Measurements from ENCODE around the gene CNNM1.
A peak's percentile ranks its signal among the peaks of the same experiment; 100 is the strongest.

The CNNM1 gene

DNA sequence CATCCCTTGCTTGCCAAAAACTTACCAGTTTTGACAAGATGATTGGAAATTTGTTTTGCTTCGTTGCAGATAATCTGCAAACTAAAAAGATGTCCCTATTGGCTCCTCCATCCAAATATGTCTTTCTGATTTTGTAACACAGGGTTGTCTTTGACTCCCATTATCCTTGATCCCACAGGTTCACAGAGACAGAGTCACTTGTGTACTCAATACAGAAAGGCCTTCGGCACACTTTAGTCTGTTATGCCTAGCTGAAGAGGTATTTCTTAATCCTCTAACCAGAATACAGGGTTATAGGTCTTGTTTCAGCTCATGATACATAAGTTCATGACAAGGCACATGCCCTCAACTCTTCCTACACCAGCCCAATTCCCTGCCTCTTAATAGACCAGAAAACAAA is 10.7 kb upstream of the CNNM1 start:
- TF ChIP-seq, protein P1, sequence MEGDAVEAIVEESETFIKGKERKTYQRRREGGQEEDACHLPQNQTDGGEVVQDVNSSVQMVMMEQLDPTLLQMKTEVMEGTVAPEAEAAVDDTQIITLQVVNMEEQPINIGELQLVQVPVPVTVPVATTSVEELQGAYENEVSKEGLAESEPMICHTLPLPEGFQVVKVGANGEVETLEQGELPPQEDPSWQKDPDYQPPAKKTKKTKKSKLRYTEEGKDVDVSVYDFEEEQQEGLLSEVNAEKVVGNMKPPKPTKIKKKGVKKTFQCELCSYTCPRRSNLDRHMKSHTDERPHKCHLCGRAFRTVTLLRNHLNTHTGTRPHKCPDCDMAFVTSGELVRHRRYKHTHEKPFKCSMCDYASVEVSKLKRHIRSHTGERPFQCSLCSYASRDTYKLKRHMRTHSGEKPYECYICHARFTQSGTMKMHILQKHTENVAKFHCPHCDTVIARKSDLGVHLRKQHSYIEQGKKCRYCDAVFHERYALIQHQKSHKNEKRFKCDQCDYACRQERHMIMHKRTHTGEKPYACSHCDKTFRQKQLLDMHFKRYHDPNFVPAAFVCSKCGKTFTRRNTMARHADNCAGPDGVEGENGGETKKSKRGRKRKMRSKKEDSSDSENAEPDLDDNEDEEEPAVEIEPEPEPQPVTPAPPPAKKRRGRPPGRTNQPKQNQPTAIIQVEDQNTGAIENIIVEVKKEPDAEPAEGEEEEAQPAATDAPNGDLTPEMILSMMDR (IDR thresholded peaks at IDR 0.05; ENCODE audit: insufficient read depth, low read depth, low read length, missing control alignments): no peak
- no peak for DNase-seq (ENCODE audit: low read depth)
- no peak overlapping the region for H3K4me3 ChIP-seq (ENCODE audit: low read length)

DNA sequence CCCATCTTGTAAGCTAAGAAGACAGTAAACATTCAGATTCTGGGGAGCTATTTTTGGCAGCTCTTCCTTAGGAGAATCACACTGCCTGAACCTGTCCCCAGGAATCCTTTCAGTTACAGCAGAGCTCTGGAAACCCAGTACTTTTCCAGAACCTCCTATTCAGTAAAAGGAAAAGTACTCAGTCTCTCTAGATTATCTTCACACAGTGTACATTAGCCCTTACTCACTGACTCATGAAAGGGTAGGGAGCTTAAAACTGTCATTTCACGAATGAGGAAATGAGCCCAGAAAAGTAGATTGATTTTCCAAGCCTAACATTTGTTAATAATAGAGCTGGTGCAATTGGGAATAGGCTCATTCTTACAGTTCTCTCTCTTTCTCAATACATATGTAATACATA is 3.9 kb upstream of the CNNM1 start:
- TF ChIP-seq, protein P1 (IDR thresholded peaks at IDR 0.05; ENCODE audit: insufficient read depth, low read depth, low read length, missing control alignments): no peak
- DNase-seq (ENCODE audit: low read depth): peak; percentile 7
- H3K4me3 ChIP-seq (ENCODE audit: low read length): no peak overlapping the region

DNA sequence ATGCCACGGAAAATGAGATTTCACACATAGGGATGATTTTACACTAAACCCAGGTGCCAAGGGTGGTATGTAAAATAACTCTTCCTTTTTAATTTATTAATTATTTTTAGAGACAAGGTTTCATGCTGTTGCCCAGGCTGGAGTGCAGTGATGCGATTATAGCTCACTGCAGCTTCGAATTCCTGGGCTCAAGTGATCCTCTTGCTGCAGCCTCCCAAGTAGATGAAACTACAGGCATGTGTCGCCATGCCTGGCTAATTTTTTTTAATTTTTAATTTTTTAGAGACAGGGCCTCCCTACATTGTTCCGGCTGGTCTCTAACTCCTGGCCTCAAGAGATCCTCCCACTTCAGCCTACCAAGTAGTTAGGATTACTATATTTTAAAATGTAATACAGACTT is 2.3 kb upstream of the CNNM1 start:
- H3K4me3 ChIP-seq (ENCODE audit: low read length): no peak overlapping the region

DNA sequence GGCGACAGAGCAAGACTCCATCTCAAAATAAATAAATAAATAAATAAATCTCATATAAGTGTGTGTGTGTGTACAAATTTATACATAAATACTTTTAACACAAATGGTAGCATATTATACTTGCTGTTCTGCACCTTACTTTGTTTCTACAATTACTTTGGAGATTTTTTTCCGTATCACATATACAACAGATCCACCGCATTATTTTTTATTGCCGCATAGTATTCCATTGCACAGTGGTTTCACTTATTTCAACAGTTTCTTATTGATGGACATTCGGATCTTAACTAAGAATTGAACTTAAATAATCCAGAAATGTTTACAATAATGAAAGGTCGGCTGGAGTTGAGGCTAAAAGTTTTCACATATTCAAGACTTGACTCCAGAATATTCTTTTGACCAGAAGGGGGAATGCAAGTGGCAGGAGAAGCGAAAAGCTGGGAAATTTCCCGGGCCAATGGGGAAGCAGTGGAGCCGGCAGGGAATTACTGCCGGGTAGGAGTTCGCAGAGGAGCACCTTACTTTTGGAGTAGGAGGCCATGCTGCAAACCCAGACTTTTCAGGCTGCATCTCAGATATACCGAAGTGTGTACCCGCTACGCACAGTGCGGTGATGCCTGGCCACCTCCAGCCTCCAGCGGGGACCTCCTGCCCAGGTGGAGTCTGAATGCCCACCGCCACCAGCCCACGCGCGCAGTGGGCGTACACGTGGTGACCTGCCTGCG is 415 bp upstream of the CNNM1 start:
- TF ChIP-seq, protein P1 (IDR thresholded peaks at IDR 0.05; ENCODE audit: insufficient read depth, low read depth, low read length, missing control alignments): no peak
- H3K4me3 ChIP-seq (ENCODE audit: low read length): peak overlapping the region; percentile 16
- DNase-seq (ENCODE audit: low read depth): no peak

More for the DNA sequence above, 2.3 kb upstream of the CNNM1 start:
- no peak for DNase-seq (ENCODE audit: low read depth)
- TF ChIP-seq, protein P1 (IDR thresholded peaks at IDR 0.05; ENCODE audit: insufficient read depth, low read depth, low read length, missing control alignments): no peak

DNA sequence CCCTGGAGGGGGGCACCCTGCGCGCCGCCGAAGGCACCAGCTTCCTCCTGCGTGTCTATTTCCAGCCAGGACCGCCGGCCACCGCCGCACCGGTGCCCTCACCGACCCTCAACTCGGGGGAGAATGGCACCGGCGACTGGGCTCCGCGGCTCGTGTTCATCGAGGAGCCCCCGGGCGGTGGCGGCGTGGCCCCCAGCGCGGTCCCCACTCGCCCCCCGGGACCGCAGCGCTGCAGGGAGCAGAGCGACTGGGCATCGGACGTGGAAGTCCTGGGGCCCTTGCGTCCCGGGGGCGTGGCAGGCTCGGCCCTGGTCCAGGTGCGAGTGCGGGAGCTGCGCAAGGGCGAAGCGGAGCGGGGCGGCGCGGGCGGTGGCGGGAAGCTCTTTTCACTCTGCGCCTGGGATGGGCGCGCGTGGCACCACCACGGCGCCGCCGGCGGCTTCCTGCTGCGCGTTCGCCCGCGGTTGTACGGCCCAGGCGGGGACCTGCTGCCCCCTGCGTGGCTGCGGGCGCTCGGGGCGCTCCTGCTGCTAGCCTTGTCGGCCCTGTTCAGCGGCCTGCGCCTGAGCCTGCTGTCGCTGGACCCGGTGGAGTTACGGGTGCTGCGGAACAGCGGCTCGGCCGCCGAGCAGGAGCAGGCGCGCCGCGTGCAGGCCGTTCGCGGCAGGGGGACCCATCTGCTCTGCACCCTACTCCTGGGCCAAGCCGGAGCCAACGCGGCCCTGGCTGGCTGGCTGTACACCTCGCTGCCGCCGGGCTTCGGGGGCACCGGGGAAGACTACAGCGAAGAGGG is 594 bp downstream of the CNNM1 start:
- DNase-seq (ENCODE audit: low read depth): peak; percentile 19
- peak overlapping the region; percentile 16 for H3K4me3 ChIP-seq (ENCODE audit: low read length)
- TF ChIP-seq, protein P1 (IDR thresholded peaks at IDR 0.05; ENCODE audit: insufficient read depth, low read depth, low read length, missing control alignments): no peak

DNA sequence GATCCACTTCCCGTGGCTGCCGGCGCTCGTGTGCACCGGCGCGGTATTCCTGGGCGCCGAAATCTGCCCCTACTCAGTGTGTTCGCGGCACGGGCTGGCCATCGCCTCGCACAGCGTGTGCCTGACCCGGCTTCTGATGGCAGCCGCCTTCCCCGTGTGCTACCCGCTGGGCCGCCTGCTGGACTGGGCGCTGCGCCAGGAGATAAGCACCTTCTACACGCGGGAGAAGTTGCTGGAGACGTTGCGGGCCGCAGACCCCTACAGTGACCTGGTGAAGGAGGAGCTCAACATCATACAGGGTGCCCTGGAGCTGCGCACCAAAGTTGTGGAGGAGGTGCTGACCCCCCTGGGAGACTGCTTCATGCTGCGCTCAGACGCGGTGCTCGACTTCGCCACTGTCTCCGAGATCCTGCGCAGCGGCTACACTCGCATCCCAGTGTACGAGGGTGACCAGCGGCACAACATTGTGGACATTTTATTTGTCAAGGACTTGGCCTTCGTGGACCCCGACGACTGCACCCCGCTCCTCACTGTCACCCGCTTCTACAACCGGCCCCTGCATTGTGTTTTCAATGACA is 1.3 kb downstream of the CNNM1 start:
- no peak overlapping the region for H3K4me3 ChIP-seq (ENCODE audit: low read length)
- TF ChIP-seq, protein P1 (IDR thresholded peaks at IDR 0.05; ENCODE audit: insufficient read depth, low read depth, low read length, missing control alignments): no peak
- no peak for DNase-seq (ENCODE audit: low read depth)

Measured in epithelial cell of esophagus (primary cell).